Activated CD4-positive, alpha-beta memory T cell treated with anti-CD3 and anti-CD28 coated beads for 36 hours (primary cell): ENCODE data around the gene UCP3. TPM values are rescaled to one million over a fixed set of nuclear protein-coding genes. Genes with fewer than 3 reads are reported as not detected.

Source experiments
- CTCF ChIA-PET: fragments of 350-600 bp; sonication (Branson Sonifier 250); formaldehyde crosslinking; loops from one replicate; lab custom pipeline; 2021; ENCODE audit warnings: antibody characterized with exemption, inconsistent platforms; lab: Charles Lee
- POLR2A ChIA-PET: fragments of 350-600 bp; sonication (Branson Sonifier 250); formaldehyde crosslinking; loops from one replicate; lab custom pipeline; 2021; ENCODE audit warnings: antibody characterized with exemption; lab: Charles Lee
- DNase-seq: peaks from one replicate; pipeline ENCODE4 v3.0.0-alpha.2; 2020
- H3K27ac Mint-ChIP-seq: one replicate; pipeline ENCODE4 v1.8.0; 2021; ENCODE audit warnings: mixed read lengths
- H3K27me3 Mint-ChIP-seq: one replicate; pipeline ENCODE4 v1.8.0; 2021; ENCODE audit warnings: mixed read lengths
- H3K36me3 Mint-ChIP-seq: one replicate; pipeline ENCODE4 v1.8.0; 2021; ENCODE audit warnings: mixed read lengths
- H3K4me1 Mint-ChIP-seq: one replicate; pipeline ENCODE4 v1.8.0; 2021; ENCODE audit warnings: low read depth, mixed read lengths
- H3K4me3 Mint-ChIP-seq: one replicate; pipeline ENCODE4 v1.8.0; 2021; ENCODE audit warnings: mild to moderate bottlenecking, mixed read lengths
- H3K9me3 Mint-ChIP-seq: one replicate; pipeline ENCODE4 v1.8.0; 2021; ENCODE audit warnings: mixed read lengths
- intact Hi-C: fragments of 100-400 bp; cut with micrococcal nuclease; formaldehyde crosslinking; loops from one replicate; pipeline ENCODE4 v1.15.1; 2023
- total RNA-seq, 2 experiments: library from RNA; stranded (reverse); gene quantifications; one replicate each; pipeline ENCODE4 v1.2.3, GENCODE V29; 2021

Gene UCP3
- total RNA-seq, 2 experiments from 2014 or later: 1.4 to 2.0 TPM

DNA sequence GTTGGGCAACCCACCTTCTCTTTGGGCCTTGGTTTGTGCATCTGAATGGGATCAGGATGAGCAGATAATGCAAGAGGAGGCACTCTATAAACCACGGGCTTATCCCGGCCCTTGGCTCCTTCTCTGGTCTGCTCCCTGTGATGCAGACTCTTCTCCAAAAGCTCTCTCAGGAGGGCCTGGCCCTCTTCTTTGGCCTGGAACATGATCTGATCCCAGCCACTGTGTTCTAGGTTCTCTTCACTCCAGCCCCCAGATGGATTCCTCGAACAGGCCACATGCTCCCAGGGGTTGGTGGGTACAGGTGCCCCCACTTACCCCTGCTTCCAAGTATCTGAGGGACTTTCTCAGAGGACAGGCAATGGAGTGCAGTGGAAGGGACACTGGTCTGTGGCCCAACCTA, 8.7 kb upstream of the UCP3 start:
- Mint-ChIP-seq H3K36me3 (peaks cover 19% of the 10 kb centered on the region), H3K27ac (no peak overlapping the region), H3K9me3 (no peaks in the 10 kb centered on the region), H3K4me3 (no peak overlapping the region), H3K27me3 (no peaks in the 10 kb centered on the region), H3K4me1 (peaks cover 47% of the 10 kb centered on the region)
- intact Hi-C loops: no loop called here
- CTCF ChIA-PET: interaction anchor here (2.0 to 2.7 kb wide), 2 partner anchors 35 to 37 kb away, joined by 5 to 8 read pairs; partner anchors contain the start of gene UCP2
- POLR2A ChIA-PET: interaction anchor here (2.3 to 4.2 kb wide), 3 partner anchors 20 to 46 kb away, joined by 7 to 22 read pairs (median 19); partner anchors contain the start of gene UCP2
- no peak for DNase-seq

DNA sequence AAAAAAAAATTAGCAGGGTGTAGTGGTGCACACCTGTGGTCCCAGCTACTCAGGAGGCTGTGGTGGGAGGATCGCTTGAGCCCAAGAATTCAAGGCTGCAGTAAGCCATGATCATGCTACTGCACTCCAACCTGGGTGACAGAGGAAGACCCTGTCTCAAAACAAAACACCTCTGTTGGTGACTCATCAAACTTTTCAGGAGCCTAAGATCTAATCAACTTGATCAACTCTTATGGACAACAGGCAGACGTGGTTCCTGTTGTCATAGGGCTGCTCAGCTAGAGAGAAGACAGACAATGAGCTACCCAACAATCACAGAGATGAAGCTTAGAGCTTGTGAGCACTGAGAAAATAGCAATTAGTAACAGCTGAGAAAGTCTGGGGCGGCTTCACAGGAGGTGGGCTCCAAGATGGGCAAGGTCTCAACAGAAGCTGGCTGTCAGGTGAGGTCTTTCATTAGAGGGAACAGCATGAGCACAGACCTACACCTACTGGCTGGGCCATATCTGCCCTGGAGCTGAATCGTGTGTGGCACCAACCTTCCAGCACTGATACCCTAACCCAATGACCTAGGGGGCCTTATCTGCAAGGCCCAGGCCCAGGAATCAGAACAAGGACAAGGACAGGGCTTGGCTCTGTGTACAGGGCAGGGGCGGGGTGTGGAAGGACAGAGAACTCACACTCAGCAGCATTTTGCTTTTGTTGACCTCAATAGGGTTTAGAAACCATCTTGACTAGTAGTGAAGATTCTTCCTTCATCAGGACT, 7.2 kb upstream of the UCP3 start:
- POLR2A ChIA-PET: interaction anchor here (1.0 to 1.5 kb wide), 2 partner anchors 36 to 45 kb away, joined by 3 to 5 read pairs; no protein-coding TSS in a partner anchor
- H3K27ac Mint-ChIP-seq: peak overlapping the region; percentile 46
- no peak overlapping the region for H3K4me3 Mint-ChIP-seq
- CTCF ChIA-PET: interaction anchor here (0.6 to 1.7 kb wide), 2 partner anchors 36 to 373 kb away, joined by 3 to 4 read pairs; no protein-coding TSS in a partner anchor
- H3K9me3 Mint-ChIP-seq: no peaks in the 10 kb centered on the region
- H3K4me1 Mint-ChIP-seq: peaks cover 62% of the 10 kb centered on the region
- peaks cover 21% of the 10 kb centered on the region for H3K36me3 Mint-ChIP-seq
- DNase-seq: no peak
- H3K27me3 Mint-ChIP-seq: no peaks in the 10 kb centered on the region
- intact Hi-C loops: no loop called here

DNA sequence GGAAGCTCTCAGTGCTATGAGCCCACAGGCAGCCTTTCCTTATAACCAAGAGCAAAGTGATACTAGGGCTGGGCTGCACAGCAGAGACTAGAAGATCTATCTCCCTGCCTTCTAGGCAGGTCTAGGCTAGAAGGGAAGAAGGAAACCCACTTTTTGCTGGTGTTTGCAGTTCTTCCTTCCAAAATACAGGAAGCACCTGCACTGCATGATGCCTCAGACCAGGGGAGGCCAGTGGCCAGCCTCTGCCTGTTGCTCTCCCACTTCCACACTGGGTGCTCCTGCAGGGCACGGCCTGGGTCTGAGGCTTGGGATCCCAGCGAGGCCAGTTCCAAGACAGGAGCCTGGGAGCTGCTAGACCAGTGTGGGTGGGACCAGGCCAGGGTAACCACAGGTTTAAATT, 6.0 kb upstream of the UCP3 start:
- peaks cover 74% of the 10 kb centered on the region for H3K4me1 Mint-ChIP-seq
- H3K9me3 Mint-ChIP-seq: no peaks in the 10 kb centered on the region
- intact Hi-C loops: no loop called here
- no peak overlapping the region for H3K4me3 Mint-ChIP-seq
- H3K36me3 Mint-ChIP-seq: peaks cover 21% of the 10 kb centered on the region
- no peak overlapping the region for H3K27ac Mint-ChIP-seq
- POLR2A ChIA-PET: interaction anchor here (1.2 to 6.1 kb wide), 4 partner anchors 10 to 44 kb away, joined by 3 to 95 read pairs (median 10); partner anchors contain the start of gene UCP2
- H3K27me3 Mint-ChIP-seq: no peaks in the 10 kb centered on the region
- CTCF ChIA-PET: interaction anchor here (1.7 kb wide), 1 partner anchor 35 kb away, joined by 4 read pairs; no protein-coding TSS in a partner anchor
- no peak for DNase-seq

DNA sequence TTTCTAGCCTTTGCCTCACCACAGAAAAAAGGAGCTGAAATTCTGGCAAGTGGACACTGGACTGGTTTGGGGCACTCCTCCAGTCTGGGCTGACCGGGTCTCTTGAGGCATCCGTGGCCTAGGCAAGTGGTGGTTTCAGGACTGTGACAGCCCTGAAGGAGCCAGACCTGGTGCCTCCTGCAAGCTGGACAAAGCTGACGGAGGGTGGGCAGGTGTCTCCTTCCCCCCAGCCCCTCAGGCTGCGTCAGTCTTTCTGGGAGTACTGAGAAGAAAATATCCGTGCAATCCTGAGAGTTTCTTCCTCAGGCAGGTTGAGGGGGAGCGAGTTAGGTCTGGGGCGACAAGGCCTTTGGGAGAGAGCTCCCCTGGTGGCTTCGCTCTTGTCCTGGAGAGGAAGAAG, 4.3 kb upstream of the UCP3 start:
- peaks cover 89% of the 10 kb centered on the region for H3K4me1 Mint-ChIP-seq
- peaks cover 21% of the 10 kb centered on the region for H3K36me3 Mint-ChIP-seq
- no peak overlapping the region for H3K27ac Mint-ChIP-seq
- H3K27me3 Mint-ChIP-seq: no peaks in the 10 kb centered on the region
- H3K4me3 Mint-ChIP-seq: no peak overlapping the region
- CTCF ChIA-PET: interaction anchor here (0.8 to 1.4 kb wide), 2 partner anchors 8 to 18 kb away, joined by 3 to 6 read pairs; no protein-coding TSS in a partner anchor
- POLR2A ChIA-PET: interaction anchor here (1.2 to 6.1 kb wide), 4 partner anchors 9 to 42 kb away, joined by 3 to 95 read pairs (median 8); partner anchors contain the start of gene UCP2
- H3K9me3 Mint-ChIP-seq: no peaks in the 10 kb centered on the region
- no peak for DNase-seq
- intact Hi-C loops: no loop called here

DNA sequence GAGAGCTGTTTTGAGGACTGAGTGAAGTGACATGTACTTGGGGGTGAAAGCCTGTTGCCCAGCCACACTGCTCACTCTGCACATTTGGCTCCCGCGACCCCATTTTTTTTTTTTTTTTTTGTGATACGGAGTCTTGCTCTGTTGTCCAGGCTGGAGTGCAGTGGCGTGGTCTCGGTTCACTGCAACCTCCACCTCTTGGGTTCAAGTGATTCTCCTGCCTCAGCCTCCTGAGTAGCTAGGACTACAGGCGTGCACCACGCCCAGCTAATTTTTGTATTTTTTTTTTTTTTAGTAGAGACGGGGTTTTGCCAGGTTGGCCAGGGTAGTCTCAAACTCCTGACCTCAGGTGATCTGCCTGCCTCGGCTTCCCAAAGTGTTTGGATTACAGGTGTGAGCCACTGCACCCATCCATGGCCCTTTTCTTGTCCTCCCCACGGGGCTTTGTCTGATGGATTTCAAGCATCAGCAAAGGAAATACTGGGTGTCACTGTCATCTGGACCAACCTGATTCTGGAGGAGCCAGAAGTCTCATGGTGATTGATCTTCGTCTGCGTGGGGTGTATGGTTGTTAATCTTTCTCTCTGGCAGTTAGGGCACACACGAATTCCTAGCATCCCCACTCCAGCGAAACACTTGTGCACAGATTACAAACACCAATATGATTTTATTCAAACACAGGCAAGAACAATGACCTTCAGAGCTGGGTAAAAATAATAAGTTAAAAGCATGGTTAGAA, 3.4 kb upstream of the UCP3 start:
- intact Hi-C loops: no loop called here
- peak; percentile 44 for DNase-seq
- peaks cover 90% of the 10 kb centered on the region for H3K4me1 Mint-ChIP-seq
- peak overlapping the region; percentile 95 for H3K27ac Mint-ChIP-seq
- H3K9me3 Mint-ChIP-seq: no peaks in the 10 kb centered on the region
- ChIA-PET CTCF (interaction anchor here (0.6 to 2.0 kb wide), 4 partner anchors 7 to 32 kb away, joined by 3 to 7 read pairs (median 4); no protein-coding TSS in a partner anchor), POLR2A (interaction anchor here (0.7 to 6.1 kb wide), 14 partner anchors 7 to 1497 kb away, joined by 3 to 95 read pairs (median 6); partner anchors contain the start of gene UCP2)
- peaks cover 21% of the 10 kb centered on the region for H3K36me3 Mint-ChIP-seq
- no peaks in the 10 kb centered on the region for H3K27me3 Mint-ChIP-seq
- H3K4me3 Mint-ChIP-seq: no peak overlapping the region

DNA sequence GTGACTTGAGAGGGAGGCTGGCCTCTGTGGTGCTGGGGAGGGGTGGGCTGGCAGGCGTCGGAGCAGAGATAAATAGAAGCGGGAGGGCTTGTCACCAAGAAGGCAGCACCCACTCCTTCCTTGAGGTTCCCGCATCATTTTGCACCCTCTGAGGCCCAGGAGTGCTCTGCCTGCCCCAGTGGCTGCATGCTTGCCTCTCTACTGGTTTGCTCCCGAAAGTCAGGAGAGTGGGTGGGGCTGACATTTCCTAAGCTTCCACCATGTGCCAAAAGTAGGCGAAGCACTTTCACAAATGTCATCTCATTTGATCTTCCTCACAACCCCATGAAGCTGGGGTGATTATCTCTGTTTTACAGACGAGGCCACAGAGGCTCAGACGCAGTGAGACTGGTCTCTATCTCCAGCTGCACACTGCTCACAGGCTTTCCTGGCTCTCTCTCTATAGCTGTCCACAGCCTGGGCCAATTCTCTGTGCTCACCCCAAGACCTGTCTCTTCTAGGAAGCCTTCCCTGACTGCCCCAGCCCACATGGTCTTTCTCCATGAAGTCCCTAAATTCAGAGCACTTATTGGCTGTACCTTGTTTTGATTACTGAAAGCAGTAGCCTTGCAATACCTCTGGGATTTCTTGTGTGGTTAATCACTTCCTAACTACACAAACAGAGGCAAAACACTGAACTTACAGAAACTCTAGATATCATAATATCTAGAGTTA, 2.6 kb upstream of the UCP3 start:
- Mint-ChIP-seq H3K27ac (peak overlapping the region; percentile 95), H3K36me3 (peaks cover 14% of the 10 kb centered on the region), H3K27me3 (no peaks in the 10 kb centered on the region), H3K4me3 (peak overlapping the region; percentile 24), H3K4me1 (peaks cover 86% of the 10 kb centered on the region), H3K9me3 (no peaks in the 10 kb centered on the region)
- DNase-seq: peak; percentile 84
- ChIA-PET CTCF (interaction anchor here (0.6 to 2.0 kb wide), 4 partner anchors 8 to 31 kb away, joined by 3 to 7 read pairs (median 4); no protein-coding TSS in a partner anchor), POLR2A (interaction anchor here (0.7 to 6.1 kb wide), 11 partner anchors 8 to 134 kb away, joined by 3 to 95 read pairs (median 7); partner anchors contain the start of gene UCP2)
- intact Hi-C loops: loop anchor here (1.0 to 2.0 kb wide), 5 partner anchors 9 to 31 kb away; no protein-coding TSS in a partner anchor

DNA sequence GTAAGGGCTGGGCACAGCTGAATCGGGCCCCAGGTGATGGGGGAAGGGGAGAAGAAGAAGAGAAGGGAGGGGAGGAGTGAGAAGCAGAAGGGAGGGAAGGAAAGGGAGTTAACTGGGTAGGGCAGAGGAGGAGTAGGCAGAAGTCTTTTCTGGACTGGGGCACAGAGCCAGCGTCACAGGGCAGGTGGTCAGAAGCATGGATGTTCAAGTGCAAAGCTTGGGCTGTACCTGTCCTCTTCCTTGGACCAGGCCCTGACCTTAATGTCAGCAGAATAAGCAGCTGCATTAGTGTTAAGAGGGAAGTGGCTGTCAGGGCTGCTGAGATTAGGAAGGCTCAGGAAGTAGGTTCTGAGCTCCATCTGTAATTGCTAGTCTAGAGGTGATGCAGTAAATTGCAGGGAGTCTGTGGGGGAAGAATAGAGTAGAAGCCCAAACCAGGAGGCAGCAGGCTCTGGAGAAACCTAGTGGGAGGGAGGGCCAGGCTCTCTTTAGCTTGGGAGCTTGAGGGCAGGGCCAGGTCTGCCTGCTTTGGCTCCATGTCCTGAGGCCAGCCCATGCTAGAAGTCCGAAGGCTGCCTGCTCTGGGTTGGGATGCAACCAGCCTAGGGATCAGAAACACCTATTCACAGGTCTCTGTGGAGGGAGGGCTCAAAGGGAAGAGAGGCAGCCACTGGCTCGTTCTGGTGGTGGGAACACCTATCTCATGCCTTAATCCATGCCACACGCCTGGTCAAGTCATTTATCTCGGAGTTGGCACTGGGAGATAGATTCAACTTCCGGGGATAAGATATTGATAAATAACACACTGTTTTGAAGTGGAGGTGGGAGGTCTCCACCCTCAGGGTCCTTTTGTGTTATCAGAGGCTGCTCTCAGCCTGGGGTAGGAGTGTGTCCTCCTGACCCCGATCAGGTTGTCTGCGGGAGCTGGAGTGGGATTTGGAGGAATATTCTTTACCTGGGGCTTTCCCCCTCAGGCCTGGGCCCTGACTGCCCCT, 1.7 kb upstream of the UCP3 start:
- Mint-ChIP-seq H3K4me3 (peak overlapping the region; percentile 24), H3K27ac (peak overlapping the region; percentile 95), H3K4me1 (peaks cover 86% of the 10 kb centered on the region), H3K27me3 (no peaks in the 10 kb centered on the region), H3K9me3 (no peaks in the 10 kb centered on the region), H3K36me3 (peaks cover 7% of the 10 kb centered on the region)
- ChIA-PET POLR2A (interaction anchor here (0.8 to 6.1 kb wide), 8 partner anchors 9 to 39 kb away, joined by 3 to 95 read pairs (median 10); partner anchors contain the start of gene UCP2), CTCF (interaction anchor here (1.0 to 2.0 kb wide), 3 partner anchors 15 to 30 kb away, joined by 3 to 7 read pairs (median 4); no protein-coding TSS in a partner anchor)
- intact Hi-C loops: loop anchor here (1.0 to 2.0 kb wide), 5 partner anchors 10 to 30 kb away; no protein-coding TSS in a partner anchor
- no peak for DNase-seq

DNA sequence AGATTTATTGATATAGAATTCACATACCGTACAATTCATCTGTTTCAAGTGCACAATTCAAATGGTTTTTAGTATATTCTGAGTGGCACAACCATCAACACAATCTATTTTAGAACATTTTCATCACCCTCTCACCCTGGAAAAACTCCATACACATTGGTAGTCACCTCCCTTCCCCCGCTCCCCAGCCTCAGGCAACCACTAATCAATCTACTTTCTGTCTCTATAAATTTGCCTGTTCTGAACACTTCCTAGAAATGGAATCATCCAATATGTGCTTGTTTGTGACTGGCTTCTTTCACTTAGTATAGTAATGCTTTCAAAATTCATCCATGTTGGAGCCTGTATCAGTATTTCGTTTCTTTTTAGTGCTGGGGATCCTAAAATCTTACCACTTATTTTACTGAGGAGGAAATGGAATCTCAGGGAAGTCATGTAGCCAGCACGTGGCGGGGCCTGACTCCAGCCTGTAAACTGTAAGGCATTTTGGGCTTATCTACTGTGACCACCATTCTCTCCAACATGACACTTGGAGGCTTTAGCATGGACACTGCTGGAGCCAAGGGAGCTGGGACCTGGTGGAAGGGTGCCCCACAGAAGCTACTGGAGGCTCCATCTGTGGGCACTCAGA, 905 bp upstream of the UCP3 start:
- no peak overlapping the region for H3K4me3 Mint-ChIP-seq
- H3K4me1 Mint-ChIP-seq: peaks cover 86% of the 10 kb centered on the region
- no peaks in the 10 kb centered on the region for H3K27me3 Mint-ChIP-seq
- peak overlapping the region; percentile 95 for H3K27ac Mint-ChIP-seq
- ChIA-PET POLR2A (interaction anchor here (0.6 to 6.1 kb wide), 8 partner anchors 10 to 38 kb away, joined by 3 to 95 read pairs (median 6); partner anchors contain the start of gene UCP2), CTCF (interaction anchor here (1.0 to 1.5 kb wide), 3 partner anchors 12 to 25 kb away, joined by 3 to 4 read pairs (median 3); no protein-coding TSS in a partner anchor)
- DNase-seq: peak; percentile 71
- H3K9me3 Mint-ChIP-seq: no peaks in the 10 kb centered on the region
- intact Hi-C loops: loop anchor here (2.0 to 5.0 kb wide), 3 partner anchors 17 to 37 kb away; no protein-coding TSS in a partner anchor
- H3K36me3 Mint-ChIP-seq: peaks cover 3% of the 10 kb centered on the region

DNA sequence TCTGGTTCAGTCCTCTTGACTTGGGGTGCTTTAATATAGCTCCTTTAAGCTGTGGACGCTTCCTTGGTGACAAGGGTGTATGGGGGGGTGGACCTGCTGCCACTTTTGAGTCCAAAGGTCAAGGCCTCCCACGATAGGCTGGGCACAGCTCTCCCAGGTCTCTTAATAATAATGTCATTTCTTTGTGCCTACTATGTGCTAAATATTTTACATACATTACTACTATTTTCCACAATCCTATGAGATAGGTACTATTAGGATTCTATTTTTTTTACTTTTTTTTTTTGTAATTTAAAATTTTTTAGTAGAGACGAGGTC, 304 bp upstream of the UCP3 start:
- Mint-ChIP-seq H3K36me3 (peaks cover 3% of the 10 kb centered on the region), H3K4me1 (peaks cover 86% of the 10 kb centered on the region), H3K27ac (peak overlapping the region; percentile 76), H3K4me3 (no peak overlapping the region), H3K9me3 (no peaks in the 10 kb centered on the region), H3K27me3 (no peaks in the 10 kb centered on the region)
- POLR2A ChIA-PET: interaction anchor here (0.6 to 2.6 kb wide), 4 partner anchors 12 to 30 kb away, joined by 3 to 8 read pairs (median 5); partner anchors contain the start of gene UCP2
- intact Hi-C loops: loop anchor here (5.0 kb wide), 1 partner anchor 37 kb away; no protein-coding TSS in a partner anchor
- no peak for DNase-seq
- CTCF ChIA-PET: interaction anchor here (0.7 to 1.5 kb wide), 3 partner anchors 11 to 28 kb away, joined by 3 to 5 read pairs (median 4); no protein-coding TSS in a partner anchor
